Measurements from ENCODE around the gene HHIPL1. TPM values are rescaled to one million over a fixed set of nuclear protein-coding genes. Genes with fewer than 3 reads are reported as not detected.

HHIPL1 gene
- total RNA-seq, 1 experiment from 2014 or later, result 2.6 TPM

- H3K27me3 Mint-ChIP-seq (ENCODE audit: low read depth), result no peaks in the 10 kb centered on the region; the same call in 1 of the 2 replicates
- H4K20me1 ChIP-seq (ENCODE audit: control insufficient read depth, insufficient read depth, insufficient read length), result no peaks in the 10 kb centered on the region
- H3K18ac ChIP-seq (ENCODE audit: insufficient read length, low read depth, low read length), result no peak overlapping the region
- no peak overlapping the region for H2AK5ac ChIP-seq (ENCODE audit: insufficient read length, low read length)
- H2BK12ac ChIP-seq (ENCODE audit: insufficient read length, low read depth, low read length), result no peak overlapping the region
- no peak overlapping the region for H3K27ac Mint-ChIP-seq
- H4K8ac ChIP-seq (replicated peaks; ENCODE audit: insufficient read length, low read depth, low read length), result no peak overlapping the region
- no CpG with 5 or more reads among the region's 3 CpGs for WGBS (ENCODE audit: extremely low coverage, insufficient read length, low lambda C conversion rate)
- peaks cover 2% of the 10 kb centered on the region; the same call in 1 of the 2 replicates for H3K4me1 ChIP-seq (ENCODE audit: insufficient read depth, low read length)
- no peak overlapping the region for H3K27ac ChIP-seq (ENCODE audit: insufficient read length, low read depth, low read length)
- no peak overlapping the region for H3T11ph ChIP-seq (ENCODE audit: low read length)
- H3K36me3 Mint-ChIP-seq (ENCODE audit: insufficient read depth in 1 of 3, low read depth in 3 of 3), result no peaks in the 10 kb centered on the region; a peak in 1 of 7 replicates
- no peak for TF ChIP-seq CTCF (conservative IDR thresholded peaks at IDR 0.05)
- H3K4me1 Mint-ChIP-seq, result peaks cover 10 to 23% of the 10 kb centered on the region in 2 experiments
- H3K79me1 ChIP-seq (ENCODE audit: insufficient read depth, low read depth, low read length, poor library complexity, severe bottlenecking), result no peaks in the 10 kb centered on the region
- H4K5ac ChIP-seq (ENCODE audit: insufficient read length, low read depth, low read length), result no peak overlapping the region
- no peaks in the 10 kb centered on the region for H3K9me3 ChIP-seq (ENCODE audit: control insufficient read depth, low read depth, low read length)
- H3K27me3 ChIP-seq (ENCODE audit: insufficient read depth, low read length), result no peaks in the 10 kb centered on the region
- no peak overlapping the region for H3K4me3 Mint-ChIP-seq
- H2BK5ac ChIP-seq (ENCODE audit: insufficient read length, low read length), result no peak overlapping the region
- H3K23me2 ChIP-seq (ENCODE audit: insufficient read length, low read depth, low read length, poor library complexity, severe bottlenecking), result no peaks in the 10 kb centered on the region
- no peak overlapping the region for H3K4me2 ChIP-seq (ENCODE audit: insufficient read depth, insufficient read length, low read length)
- no peak overlapping the region for H2AFZ ChIP-seq (ENCODE audit: low read length)
- H2BK120ac ChIP-seq (ENCODE audit: low read depth, low read length, poor library complexity, severe bottlenecking), result no peak overlapping the region
- H4K91ac ChIP-seq (ENCODE audit: insufficient read length, low read depth, low read length), result no peak overlapping the region
- no peak overlapping the region for H3K9ac ChIP-seq (ENCODE audit: extremely low read depth, insufficient read length, low read length)
- H3K4ac ChIP-seq (ENCODE audit: low read depth, low read length), result no peak overlapping the region
- H3K14ac ChIP-seq (ENCODE audit: insufficient read depth, low read length), result no peak overlapping the region
- no peak overlapping the region for H2BK20ac ChIP-seq (ENCODE audit: low read depth, low read length, poor library complexity, severe bottlenecking)
- H3K79me2 ChIP-seq (ENCODE audit: insufficient read depth, low read length), result no peaks in the 10 kb centered on the region
- DNase-seq, result no peak
- H3K9me3 Mint-ChIP-seq, result no peaks in the 10 kb centered on the region
- no peak overlapping the region for H3K23ac ChIP-seq (ENCODE audit: insufficient read length, low read depth, low read length)
- H3K56ac ChIP-seq (ENCODE audit: insufficient read length, low read depth, low read length), result no peak overlapping the region
- no peak overlapping the region for H2BK15ac ChIP-seq (ENCODE audit: low read depth, low read length)
These were observed 19.5 kb upstream of the HHIPL1 start for GRCh38 chr14:99625476-99625875.

All from H9 (cell line).